Esophagus squamous epithelium (tissue), 4 donors: ENCODE results near the gene RRBP1.

Experiments
- POLR2A ChIP-seq, 4 donors: fragments of 450-650 bp; IDR thresholded peaks; one replicate each; pipeline ENCODE4 v1.6.1; 2017; ENCODE audit warnings: antibody characterized with exemption in 4 of 4, mild to moderate bottlenecking in 4 of 4, moderate library complexity in 3 of 4
- TF ChIP-seq, protein P1 (sequence below), 6 experiments: fragments of 450-650 bp in 4 of 6; fragments of 200-600 bp in 2 of 6; sonication (generic) in 2 of 6; IDR thresholded peaks; one replicate each; pipeline ENCODE4 v1.5.1; 2016 to 2019; ENCODE audit warnings: antibody characterized with exemption in 6 of 6, mild to moderate bottlenecking in 4 of 6, moderate library complexity in 4 of 6

DNA sequence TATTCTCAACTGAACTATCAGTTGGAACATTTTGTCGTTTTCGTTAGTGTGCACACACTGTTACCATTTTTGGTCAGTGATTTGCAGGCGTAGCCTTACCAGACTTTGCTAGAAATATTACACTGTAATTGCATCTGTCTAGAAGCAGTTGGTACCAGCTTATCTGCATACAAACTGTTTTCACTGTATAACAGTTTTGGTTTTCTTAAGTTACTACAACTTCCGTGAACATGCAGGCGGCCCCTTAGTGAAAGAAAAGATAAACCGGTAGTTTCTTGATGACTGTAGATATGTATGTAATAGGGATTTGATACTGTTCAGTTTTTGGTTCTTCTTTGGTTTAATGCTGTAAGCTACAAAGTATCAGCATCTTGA lies 110.9 kb downstream of the RRBP1 start:
- TF ChIP-seq, protein P1, sequence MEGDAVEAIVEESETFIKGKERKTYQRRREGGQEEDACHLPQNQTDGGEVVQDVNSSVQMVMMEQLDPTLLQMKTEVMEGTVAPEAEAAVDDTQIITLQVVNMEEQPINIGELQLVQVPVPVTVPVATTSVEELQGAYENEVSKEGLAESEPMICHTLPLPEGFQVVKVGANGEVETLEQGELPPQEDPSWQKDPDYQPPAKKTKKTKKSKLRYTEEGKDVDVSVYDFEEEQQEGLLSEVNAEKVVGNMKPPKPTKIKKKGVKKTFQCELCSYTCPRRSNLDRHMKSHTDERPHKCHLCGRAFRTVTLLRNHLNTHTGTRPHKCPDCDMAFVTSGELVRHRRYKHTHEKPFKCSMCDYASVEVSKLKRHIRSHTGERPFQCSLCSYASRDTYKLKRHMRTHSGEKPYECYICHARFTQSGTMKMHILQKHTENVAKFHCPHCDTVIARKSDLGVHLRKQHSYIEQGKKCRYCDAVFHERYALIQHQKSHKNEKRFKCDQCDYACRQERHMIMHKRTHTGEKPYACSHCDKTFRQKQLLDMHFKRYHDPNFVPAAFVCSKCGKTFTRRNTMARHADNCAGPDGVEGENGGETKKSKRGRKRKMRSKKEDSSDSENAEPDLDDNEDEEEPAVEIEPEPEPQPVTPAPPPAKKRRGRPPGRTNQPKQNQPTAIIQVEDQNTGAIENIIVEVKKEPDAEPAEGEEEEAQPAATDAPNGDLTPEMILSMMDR (IDR thresholded peaks at IDR 0.05) = no peak
- TF ChIP-seq POLR2A (IDR thresholded peaks at IDR 0.05) = no peak
